Activated T-cell treated with anti-CD3 and anti-CD28 coated beads for 4 hours (primary cell): ENCODE results near the gene KCNQ1OT1.
"Not testable (repeated sequence)": the region's sequence is repeated elsewhere in the genome, so short reads cannot be mapped to it uniquely, and the experiment has no call there.

Experiments used
- DNase-seq: peaks from one replicate; pipeline ENCODE4 v3.0.0-alpha.2; 2020

KCNQ1OT1 gene

DNA sequence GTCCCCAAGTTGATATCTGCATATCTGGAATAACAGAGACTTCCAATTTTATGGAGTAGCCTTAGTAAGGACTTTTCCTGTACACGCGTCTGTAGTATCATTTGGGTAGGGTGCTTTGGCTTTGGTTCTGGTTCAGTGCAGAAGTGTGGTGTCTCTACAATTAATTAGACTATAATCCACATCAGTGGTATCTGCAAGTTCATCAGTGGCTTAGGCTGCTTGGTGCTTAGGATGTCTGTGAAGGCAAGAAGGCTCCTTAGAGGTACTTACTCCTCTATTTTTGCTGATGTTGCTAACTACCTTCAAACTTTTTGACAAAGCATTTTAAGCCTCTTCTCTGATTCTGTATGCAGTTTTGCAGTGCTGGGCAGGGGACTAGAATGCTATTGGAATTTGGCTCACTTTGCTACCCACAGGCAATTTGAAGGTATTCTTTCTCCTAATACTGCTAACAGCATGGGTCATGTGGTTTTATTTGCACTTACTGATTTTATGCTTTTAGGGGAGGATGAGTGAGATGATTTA, 49.4 kb downstream of the KCNQ1OT1 start:
- no peak for DNase-seq

DNA sequence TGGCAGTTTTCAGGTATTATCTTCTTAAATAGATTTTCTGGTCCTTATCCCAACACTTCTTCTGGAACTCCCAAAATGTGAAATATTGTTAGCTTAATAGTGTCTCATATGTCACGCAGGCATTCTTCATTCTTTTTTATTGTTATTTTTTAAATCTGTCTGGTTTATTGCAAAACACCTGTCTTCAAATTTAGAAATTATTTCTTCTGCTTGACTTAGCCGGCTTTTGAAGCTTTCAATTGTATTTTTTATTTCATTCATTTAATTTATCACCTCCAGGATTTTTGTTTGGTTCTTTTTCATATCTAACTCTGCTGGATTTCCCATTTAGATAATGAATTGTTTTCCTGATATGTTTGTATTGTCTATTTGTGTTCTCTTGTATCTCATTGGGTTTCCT, 49.9 kb downstream of the KCNQ1OT1 start:
- DNase-seq, result no peak

DNA sequence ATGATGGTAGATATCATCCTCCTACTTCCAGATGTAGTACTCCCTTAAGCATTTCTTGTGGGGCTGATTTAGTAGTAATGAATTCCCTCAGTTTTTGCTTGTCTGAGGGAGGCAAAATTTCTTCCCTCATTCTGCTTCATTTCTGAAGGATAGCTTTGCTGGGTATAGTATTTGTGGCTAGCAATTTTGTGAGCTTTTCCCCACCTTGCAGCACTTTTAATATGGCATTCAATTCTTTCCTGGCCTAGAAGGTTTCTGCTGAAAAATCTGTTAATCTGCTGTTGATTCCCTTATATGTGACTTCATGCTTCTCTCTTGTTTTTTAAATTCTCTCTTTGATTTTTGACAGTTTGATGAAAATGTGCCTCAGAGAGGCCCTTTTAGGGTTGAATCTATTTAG, 50.4 kb downstream of the KCNQ1OT1 start:
- no peak for DNase-seq

DNA sequence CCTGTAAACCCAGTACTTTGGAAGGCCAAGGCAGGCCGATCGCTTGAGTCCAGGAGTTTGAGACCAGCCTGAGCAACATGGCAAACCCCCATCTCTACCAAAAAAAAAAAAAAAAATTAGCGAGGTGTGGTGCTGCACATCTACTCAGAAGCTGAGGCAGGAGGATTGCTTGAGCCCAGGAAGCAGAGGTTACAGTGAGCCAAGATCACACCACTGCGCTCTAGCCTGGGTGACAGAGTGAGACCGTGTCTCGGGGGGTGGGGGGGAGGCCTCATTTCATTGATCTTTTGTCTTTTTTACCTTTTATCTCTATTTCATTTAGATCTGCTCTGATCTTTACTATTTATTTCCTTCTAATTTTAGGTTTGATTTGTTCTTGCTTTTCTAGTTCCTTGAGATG, 51.8 kb downstream of the KCNQ1OT1 start:
- DNase-seq, result no peak

DNA sequence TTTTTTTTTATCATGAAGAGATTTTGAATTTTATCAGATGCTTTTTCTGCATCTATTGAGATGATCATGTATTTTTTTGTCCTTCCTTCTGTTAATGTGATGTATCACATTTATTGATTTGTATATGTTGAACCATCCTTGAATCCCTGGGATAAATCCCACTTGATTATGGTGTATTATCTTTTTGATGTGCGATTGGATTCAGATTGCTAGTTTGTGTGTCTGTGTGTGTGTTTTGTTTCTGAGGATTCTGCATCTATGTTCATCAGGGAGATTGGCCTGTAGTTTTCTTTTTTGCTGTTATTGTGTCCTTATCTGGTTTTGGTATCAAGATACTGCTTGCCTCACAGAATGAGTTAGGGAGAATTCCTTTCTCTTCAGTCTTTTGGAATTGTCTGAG, 52.6 kb downstream of the KCNQ1OT1 start:
- DNase-seq, result no peak

DNA sequence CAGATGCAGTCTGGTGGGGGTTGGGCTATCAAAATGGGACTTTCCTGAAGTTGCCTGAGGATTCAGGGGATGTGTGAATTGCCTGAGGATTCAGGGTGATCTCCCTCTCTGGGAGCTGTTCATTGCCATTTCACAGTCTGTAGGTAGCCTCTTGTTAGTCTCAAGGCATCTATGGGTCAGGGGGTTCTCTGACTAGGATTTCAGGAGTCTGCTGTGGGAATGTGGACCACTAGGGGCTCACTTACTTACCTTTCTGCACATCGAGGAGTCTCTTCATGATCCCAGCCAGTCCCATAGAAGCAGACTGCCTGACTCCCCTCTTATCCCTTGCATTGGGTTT, 54.0 kb downstream of the KCNQ1OT1 start:
- DNase-seq, result no peak

DNA sequence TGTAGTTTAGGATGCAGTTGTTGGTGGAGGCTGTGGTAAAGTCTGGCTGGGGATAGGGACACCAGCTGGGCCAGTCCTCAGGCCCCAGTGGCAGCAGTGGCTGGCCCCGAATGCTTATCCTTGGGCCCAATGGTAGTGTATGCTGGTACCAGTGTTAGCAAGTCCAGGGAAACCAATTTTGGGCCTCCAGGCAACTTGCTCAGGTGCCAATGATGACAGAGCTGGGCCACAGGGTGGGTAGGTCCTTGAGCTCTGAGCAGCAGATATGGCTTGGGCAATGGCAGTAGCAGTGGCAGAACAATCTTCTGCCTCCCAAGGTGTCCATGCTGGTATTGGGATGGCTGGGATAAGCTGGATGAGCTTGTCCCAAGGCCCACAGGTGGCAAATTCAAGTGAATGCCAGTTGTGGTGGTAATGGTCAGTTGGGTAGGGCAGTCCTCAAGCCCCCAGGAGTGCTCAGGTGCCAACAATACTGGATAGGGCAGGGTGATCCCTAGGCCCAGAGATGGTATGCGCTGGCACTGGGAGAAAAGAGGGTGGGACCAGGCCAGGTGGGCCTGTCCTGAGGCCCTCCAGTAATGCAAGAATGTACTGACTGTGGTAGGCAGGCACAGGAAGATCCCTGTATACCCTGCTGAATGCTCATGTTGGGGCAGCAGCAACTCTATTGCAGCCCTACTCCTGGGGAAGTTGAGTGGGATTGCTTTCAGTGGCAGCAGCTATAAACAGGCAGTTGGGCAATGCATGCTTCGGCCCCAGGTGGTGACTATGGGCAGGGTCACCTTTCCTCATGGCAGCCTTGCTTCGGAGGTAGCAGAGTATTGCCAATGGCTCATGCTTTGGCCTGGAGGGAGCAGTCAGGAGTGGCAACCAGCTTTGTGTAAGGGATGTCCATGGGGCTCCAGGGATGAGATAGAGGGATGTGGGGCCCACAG, 54.7 kb downstream of the KCNQ1OT1 start:
- no peak for DNase-seq

DNA sequence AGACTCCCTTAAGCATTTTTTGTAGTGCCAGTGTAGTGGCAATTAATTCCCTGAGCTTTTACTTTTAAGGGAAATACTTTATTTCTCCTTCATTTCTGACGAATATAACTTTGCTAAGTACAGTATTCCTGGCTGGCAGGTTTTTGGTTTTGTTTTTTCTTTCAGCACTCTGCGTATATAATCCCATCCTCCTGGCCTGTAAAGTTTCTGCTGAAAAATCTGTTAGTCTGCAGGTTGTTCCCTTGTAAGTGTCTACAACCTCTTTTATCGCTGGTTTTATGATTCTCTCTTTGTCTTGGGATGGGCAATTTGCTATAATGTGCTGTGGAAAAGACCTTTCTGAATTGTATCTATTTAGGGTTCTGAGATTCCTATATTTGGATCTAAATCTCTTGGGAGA, 56.0 kb downstream of the KCNQ1OT1 start:
- DNase-seq, result no peak

DNA sequence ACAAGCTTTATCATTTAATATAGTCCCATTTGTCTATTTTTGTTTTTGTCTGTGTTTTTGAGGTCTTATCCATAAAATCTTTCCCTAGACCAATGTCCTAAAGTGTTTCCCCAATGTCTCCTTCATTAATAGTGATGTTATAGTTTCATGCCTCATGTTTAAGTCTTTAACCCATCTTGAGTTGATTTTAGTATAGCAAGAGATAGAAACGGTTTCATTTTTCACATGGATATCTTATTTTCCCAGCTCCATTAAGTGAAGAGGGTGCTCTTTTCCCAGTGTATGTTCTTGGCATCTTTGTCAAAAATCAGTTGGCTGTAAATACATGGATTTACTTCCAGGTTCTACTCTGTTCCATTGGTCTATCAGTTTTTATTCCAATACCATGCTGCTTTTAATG, 58.2 kb downstream of the KCNQ1OT1 start:
- no peak for DNase-seq

DNA sequence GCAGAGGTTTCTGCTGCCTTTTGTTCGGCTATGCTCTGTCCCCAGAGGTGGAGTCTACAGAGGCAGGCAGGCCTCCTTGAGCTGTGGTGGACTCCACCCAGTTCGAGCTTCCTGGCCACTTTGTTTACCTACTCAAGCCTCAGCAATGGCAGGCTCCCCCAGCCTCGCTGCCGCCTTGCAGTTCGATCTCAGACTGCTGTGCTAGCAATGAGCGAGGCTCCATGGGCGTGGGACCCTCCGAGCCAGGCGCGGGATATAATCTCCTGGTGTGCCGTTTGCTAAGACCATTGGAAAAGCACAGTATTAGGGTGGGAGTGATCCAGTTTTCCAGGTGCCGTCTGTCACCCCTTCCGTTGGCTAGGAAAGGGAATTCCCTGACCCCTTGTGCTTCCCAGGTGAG, 60.0 kb downstream of the KCNQ1OT1 start:
- not testable (repeated sequence) for DNase-seq

DNA sequence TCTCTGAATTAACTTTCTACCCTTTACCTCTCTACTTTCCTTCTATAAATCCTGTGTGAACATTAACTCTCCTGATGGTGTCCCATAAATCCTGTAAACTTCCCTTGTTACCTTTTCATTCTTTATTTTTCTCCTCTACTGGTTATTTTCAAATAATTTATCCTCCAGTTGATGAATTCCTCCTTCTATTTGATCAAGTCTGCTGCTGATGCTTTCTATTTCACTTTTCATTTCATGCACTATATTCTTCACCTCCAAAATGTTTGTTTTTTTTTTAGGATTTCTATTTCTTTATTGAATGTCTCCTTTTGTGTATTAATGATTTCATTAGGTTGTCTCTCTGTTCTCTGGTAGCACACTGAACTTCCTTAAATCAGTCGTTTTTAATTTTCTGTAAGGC, 68.6 kb downstream of the KCNQ1OT1 start:
- DNase-seq, result no peak

DNA sequence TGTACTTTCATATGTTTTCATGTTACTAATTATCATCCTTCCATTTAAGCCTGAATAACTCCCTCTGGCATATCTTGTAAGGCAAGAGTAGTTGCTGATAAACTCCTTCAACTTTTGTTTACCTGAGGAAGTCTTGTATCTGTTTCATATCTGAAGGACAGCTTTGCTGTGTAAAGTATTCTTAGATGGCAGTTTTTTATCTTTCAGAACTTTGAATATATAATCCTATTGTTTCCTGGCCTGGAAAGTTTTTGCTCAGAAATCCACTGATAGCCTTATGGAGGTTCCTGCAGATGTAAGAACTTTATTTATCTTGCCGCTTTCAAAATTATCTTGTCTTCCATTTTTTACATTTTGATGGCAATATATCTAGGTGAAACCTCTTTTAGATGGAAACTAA, 69.1 kb downstream of the KCNQ1OT1 start:
- DNase-seq, result no peak

DNA sequence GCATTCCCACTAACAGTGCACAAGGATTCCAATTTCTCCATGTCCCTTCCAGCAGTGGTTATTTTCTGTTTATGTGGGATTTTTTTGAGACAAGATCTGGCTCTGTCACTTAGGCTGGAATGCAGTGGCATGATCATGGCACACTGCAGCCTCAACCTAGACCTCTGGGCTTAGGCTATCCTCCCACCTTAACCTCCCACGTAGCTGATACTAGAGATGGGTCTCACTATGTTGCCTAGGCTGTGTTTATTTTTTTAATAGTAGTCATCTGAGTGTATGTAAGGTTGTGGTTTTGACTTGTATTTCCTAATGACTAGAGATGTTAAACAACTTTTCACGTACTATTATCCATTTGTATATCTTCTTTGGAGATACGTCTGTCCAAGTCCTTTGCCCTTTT, 74.6 kb downstream of the KCNQ1OT1 start:
- no peak for DNase-seq

DNA sequence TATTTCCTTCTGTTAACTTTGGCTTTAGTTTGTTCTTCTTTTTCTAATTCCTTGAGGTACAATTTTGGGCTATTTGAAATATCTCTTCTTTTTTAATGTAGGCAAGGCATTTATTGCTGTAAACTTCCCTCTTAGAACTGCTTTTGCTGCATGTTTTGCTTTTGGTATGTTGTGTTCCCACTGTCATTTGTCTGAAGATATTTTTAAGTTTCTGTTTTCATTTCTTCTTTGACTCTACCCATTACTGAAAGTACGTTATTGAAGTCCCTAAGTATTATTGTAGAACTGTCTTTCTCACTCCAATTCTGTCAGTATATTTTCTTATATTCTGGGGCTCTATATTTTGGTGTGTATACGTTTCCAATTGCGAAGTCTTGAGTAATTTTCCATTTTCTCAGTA, 77.9 kb downstream of the KCNQ1OT1 start:
- DNase-seq, result no peak

DNA sequence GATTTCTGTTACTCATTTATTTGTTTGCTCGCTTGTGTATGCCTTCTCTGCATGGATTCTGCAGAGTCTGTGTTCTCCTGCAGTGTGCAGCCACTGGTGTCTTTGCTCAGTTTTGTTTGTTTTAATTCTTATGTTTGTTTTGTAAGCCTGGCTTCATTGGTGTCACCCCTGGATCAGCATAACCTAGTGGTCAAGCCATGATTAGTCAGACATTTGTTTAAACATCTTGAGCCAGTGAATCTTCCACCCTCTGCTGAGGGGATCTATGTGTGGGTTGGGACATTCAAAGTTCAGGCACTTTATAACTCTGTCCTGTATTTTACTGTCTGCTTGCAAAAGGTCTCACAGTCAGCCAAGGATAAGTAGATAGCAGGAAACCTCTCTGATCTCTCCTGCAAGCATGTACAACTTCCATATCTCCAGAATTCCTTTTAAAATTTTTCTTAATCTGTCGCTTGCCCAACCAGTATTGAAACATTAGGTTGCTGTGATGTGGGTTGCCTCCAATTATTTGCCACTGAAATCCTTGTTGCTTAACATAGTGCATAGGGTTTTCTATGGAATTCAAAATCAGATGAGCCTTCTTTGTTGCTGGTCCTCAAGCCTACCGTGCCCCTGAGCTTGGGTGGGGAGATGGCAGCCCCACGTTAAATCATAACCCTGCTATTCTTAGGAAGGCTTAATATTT, 86.8 kb downstream of the KCNQ1OT1 start:
- DNase-seq, result no peak

DNA sequence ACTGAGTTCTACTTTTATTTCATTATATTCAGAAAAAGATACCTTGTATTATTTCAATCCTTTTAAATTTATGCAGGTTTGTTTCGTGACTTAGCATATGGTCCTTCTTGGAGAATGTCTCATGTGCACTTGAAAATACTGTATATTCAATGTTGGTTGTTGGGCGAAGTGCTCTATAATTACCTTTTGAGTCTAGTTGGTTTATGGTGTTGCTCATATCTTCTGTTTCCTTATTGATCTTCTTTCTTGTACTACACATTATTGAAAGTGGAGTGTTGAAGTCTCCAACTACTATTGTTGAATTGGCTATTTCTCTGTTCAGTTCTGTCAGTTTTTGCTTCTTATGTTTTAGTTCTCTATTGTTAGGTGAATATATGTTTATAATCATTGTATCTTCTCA, 90.4 kb downstream of the KCNQ1OT1 start:
- no peak for DNase-seq

DNA sequence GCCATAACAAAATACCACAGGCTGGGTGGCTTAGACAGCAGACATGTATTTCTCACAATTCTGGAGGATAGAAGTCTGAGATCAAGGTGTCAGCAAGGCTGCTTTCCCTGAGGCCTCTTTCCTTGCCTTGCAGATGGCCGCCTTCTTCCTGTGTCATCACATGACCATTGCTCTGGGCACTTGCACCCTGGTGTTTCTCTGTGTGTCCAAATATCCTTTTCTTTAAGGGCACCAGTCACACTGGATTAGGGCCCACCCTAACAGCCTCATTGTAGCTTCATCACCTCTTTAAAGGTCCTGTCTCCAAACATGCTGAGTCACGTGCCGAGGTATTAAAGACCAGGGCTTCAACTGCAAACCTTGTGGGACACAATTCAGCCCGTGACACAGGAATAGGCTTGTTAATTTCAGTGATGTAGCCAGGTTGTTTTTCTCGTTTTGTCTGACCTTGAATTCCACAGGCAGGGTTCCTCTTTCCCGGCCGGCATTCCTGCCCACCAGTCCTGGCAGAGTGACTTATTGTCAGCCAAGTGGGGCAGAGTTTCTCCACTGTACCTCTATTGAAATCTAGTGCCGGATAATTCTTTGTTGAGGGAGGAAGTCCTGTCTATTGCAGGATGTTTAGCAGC, 100.1 kb downstream of the KCNQ1OT1 start:
- DNase-seq, result no peak

DNA sequence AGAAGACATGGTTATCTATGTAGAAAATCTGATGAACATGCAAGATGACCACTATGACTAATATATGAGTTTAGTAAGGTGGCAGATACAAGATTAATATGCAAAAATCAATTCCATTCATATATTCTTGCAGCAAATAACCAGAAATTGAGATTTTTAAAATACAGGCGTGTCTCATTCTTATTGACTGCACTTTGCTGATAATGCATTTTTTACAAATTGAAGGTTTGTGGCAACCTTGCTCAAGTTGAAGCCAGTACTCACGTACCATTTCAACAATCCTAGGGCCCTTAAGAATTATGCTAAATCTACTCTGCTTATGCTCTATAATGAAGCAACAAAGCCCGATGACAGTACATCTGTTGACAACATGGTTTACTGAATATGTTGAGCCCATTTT, 104.6 kb downstream of the KCNQ1OT1 start:
- no peak for DNase-seq

DNA sequence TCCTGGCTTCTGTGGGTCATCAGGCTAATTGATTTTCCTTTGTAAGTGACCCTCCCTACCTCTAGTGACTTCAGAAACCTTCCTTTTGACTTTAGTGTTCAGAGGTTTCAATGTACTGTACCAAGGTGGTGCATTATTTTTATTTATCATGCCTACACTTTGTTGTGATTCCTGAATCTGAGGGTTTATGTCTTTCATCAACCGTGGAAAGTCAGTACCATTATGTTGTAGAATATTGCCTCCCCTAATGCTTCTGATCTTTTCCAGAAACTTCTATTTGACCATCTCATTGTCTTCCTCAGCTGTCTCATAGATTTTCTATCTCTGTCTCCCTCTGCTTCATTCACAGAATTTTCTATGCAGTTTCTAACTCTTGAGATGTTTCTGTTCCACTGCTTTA, 105.5 kb downstream of the KCNQ1OT1 start:
- DNase-seq, result no peak

DNA sequence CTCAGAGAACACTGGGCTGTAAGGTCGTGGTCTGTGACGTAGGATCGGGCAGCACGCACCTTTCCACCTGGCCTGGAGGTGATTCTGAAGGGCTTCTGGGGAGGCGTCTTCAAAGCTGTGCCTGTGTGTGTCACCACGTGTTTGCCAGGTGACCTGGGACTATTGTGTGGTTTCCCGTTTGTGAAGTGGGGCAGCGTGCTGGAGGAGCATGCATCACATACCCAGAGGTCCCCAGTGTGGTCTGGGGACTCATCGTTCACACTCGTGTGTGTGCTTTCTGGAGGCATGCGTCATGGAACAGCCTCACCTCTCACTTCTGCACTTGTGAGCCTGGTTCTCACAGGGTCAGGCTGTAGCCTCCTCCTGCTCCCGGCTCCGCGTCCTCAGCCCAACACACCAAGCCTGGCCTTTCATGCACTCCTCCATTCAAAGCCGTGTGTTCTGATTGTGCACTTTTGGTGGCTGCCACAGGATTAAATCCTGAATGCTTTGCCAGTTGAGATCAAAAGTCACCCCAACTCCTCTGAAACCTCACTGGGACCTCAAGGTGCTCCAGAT, 106.3 kb downstream of the KCNQ1OT1 start:
- no peak for DNase-seq

DNA sequence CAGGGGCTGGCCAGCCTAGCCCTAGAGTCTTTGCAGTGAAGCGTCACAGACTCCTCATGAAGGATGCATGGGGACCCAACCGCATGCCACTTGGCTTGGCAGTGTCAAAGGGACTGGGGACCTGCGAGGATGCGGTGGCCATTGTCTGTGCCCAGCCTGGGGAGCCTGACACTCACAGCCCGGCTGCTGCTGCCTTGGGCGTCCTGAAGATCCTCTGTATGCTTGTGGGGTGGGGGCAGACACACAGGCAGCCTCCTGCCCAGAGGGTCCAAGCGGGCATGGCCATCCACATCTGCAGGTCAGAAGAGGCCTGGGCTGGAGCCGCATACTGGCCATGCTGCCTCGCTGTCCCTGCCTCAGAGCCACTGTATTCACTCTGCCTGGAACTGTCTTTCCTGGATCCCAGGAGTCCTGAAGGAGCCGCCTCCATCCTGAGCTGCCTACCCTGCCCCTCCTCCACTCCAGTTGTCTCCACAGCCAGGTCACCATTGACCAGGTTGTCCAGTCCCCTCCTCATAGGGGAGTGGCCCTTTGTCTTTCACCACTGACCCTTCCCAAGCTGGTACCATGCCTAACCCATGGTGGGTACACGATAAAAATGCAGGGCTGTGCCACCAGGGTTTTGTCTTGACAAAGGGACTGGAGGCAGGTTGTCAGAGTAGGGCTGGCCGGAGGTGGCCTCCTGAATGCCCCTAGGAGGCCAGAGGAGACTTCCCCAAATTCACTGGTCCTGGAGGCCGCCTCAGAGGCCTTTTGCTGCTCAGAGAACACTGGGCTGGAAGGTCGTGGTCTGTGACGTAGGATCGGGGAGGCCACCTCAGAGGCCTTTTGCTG, 107.0 kb downstream of the KCNQ1OT1 start:
- no peak for DNase-seq

DNA sequence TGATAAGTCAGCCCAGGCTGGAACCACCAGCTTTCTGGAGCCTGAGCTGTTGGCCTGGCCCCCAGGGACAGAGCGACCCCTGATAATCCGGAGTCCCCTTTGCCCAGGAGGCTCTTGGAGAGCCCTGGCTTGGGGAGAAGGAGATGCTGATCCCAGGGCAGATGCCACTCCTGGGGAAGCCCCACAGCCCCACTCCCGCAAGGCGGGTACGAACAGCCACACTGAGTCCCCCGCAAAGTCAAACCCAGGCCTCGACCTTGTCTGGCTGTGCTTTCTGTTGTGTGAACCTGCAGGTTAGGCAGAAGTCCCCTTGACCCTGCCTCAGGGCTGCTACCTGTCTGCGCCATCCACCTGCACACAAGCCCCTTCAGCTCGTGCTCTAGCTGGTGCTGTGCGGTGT, 108.0 kb downstream of the KCNQ1OT1 start:
- no peak for DNase-seq
